ENCODE results near the gene TMBIM6.
"Not testable (repeated sequence)": the region's sequence is repeated elsewhere in the genome, so short reads cannot be mapped to it uniquely, and the experiment has no call there.

TMBIM6 gene

DNA sequence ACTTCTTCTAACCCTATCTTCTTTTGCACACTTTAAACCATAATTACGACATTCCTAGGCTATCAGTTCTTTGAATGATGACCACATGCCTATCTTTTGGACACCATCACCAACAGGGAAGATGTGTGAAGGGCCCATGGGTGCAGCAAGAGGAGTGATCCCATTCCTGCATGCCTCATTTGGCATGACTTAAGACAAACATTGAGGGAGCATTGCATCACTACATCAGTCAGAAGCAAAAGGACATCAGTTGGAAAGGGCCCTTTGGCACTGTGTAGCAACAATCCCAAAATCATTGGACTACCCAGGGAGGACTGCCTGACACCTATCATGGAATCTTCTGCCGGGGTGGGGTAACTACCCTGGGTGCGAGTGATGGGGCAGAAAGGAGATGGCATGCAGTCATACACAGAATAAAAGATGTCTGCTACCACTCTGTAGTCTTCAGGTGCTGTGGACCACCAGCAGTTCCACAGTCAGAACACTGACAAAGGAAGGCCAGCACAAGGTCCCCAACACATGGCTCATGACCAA is 10.7 kb upstream of the TMBIM6 start:
- no peak overlapping the region for H3K4me3 ChIP-seq (ENCODE audit: low read depth, low read length)
- TF ChIP-seq, protein P1, sequence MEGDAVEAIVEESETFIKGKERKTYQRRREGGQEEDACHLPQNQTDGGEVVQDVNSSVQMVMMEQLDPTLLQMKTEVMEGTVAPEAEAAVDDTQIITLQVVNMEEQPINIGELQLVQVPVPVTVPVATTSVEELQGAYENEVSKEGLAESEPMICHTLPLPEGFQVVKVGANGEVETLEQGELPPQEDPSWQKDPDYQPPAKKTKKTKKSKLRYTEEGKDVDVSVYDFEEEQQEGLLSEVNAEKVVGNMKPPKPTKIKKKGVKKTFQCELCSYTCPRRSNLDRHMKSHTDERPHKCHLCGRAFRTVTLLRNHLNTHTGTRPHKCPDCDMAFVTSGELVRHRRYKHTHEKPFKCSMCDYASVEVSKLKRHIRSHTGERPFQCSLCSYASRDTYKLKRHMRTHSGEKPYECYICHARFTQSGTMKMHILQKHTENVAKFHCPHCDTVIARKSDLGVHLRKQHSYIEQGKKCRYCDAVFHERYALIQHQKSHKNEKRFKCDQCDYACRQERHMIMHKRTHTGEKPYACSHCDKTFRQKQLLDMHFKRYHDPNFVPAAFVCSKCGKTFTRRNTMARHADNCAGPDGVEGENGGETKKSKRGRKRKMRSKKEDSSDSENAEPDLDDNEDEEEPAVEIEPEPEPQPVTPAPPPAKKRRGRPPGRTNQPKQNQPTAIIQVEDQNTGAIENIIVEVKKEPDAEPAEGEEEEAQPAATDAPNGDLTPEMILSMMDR (IDR thresholded peaks at IDR 0.05; ENCODE audit: borderline replicate concordance, insufficient read depth, low read depth, low read length) = no peak

DNA sequence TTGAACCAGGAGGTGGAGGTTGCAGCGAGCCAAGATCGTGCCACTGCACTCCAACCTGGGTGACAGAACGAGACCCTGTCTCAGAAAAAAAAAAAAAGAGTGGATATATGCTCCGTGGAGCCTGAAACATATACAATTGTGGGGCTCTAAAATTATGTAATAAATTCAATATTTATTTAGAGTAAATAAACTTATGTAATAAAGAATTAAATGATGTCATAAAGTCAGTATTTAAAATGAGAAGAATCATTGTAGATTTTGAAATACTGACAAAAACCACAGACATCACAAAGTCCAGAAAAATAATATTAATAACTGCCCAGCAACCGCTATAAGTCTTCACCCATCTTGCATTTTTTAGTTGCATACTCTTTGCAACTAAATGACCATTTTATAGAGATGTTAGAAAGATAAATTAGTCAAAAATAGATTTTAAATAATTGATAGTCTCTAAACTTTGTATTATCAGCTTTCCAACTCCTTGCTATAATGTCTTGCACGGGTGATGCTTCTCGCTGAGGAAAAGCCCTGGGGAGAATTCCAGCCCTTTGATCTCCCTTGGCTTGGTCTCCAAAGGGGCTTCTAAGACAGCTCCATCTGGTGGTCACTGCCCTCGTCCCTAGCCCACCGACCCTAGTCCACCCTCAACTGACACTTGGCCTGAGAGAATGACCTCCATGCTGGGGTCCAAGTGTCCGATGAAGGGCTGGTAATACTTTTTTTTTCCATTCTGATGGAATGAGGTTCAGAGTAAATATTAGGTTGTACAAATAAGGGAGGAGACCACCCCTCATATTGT is 7.9 kb upstream of the TMBIM6 start:
- TF ChIP-seq, protein P1 (IDR thresholded peaks at IDR 0.05; ENCODE audit: borderline replicate concordance, insufficient read depth, low read depth, low read length) = no peak
- no peak overlapping the region for H3K4me3 ChIP-seq (ENCODE audit: low read depth, low read length)

DNA sequence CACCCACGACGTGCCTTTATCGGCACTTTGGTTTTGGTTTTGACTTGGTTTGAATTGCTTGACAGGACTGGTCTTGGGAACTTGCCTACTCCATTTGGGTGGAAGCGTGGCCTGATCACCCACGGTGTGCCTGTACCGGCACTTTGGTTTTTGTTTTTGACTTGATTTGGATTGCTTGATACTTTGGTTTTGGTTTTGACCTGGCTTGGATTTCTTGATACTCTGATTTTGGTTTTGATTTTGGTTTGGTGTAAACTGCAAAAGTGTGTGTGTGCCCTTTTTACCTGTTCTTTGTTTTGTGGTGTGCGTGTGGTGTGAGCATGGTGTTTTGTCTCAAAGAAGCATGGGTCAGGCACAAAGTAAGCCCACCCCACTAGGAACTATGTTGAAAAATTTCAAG is 6.5 kb upstream of the TMBIM6 start:
- H3K4me3 ChIP-seq (ENCODE audit: low read depth, low read length) = not testable (repeated sequence)

DNA sequence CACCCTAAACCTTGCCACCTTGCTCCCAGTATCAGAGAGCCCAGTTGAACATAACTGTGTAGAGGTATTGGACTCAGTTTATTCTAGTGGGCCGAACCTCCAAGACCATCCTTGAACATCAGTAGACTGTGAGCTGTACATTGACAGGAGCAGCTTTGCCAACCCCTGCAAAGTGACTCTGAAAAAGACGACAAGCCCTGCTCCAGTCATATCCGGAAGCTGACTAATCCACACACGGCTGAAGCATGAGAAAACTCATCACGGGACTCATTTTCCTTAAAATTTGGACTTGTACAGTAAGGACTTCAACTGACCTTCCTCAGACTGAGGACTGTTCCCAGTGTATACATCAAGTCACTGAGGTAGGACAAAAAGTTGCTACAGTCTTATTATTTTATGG is 2.6 kb upstream of the TMBIM6 start:
- not testable (repeated sequence) for H3K4me3 ChIP-seq (ENCODE audit: low read depth, low read length)

DNA sequence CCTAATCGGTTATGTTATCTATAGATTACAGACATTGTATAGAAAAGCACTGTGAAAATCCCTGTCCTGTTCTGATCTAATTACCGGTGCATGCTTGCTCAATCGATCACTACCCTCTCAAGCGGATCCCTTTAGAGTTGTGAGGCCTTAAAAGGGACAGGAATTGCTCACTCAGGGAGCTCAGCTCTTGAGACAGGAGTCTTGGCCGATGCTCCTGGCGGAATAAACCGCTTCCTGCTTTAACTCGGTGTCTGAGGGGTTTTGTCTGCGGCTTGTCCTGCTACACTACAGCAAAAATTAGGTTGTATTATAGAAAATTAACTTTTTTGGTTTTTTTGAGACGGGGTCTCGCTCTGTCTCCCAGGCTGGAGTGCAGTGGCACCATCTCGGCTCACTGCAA is 1.1 kb upstream of the TMBIM6 start:
- H3K4me3 ChIP-seq (ENCODE audit: low read depth, low read length) = not testable (repeated sequence)

- peak overlapping the region; percentile 67 for H3K4me3 ChIP-seq (ENCODE audit: low read depth, low read length)
- TF ChIP-seq, protein P1 (IDR thresholded peaks at IDR 0.05; ENCODE audit: borderline replicate concordance, insufficient read depth, low read depth, low read length) = no peak
Measured at GRCh38 chr12:49741882-49742620, 694 bp downstream of the TMBIM6 start.

GRCh38 chr12:49744363-49744885 is 3.1 kb downstream of the TMBIM6 start:
- TF ChIP-seq, protein P1 (IDR thresholded peaks at IDR 0.05; ENCODE audit: borderline replicate concordance, insufficient read depth, low read depth, low read length) = no peak
- no peak overlapping the region for H3K4me3 ChIP-seq (ENCODE audit: low read depth, low read length)

GRCh38 chr12:49748306-49748705 is 6.9 kb downstream of the TMBIM6 start:
- TF ChIP-seq, protein P1 (IDR thresholded peaks at IDR 0.05; ENCODE audit: borderline replicate concordance, insufficient read depth, low read depth, low read length) = no peak
- no peak overlapping the region for H3K4me3 ChIP-seq (ENCODE audit: low read depth, low read length)
